Lower leg skin (tissue), 3 donors: Measurements from ENCODE around the gene BRD8.

Experiments used
- CTCF ChIP-seq, 3 donors: fragments of 450-650 bp; IDR thresholded peaks; one replicate each; pipeline ENCODE4 v1.5.1; 2016; ENCODE audit warnings: antibody characterized with exemption in 3 of 3, mild to moderate bottlenecking in 3 of 3, moderate library complexity in 2 of 3
- POLR2A ChIP-seq, 2 donors: fragments of 450-650 bp; IDR thresholded peaks; one replicate each; pipeline ENCODE4 v1.6.1; 2016 to 2017; ENCODE audit warnings: antibody characterized with exemption in 2 of 2, mild to moderate bottlenecking in 1 of 2, moderate library complexity in 1 of 2

- TF ChIP-seq CTCF (IDR thresholded peaks at IDR 0.05) (no peak), POLR2A (IDR thresholded peaks at IDR 0.05) (no peak)
These were observed 29.6 kb downstream of the BRD8 start for GRCh38 chr5:138148811-138149210.
